Lung (tissue), 12 donors: ENCODE data around the gene CDK5RAP3. TPM values are rescaled to one million over a fixed set of nuclear protein-coding genes. Genes with fewer than 3 reads are reported as not detected.

Source experiments
- ATAC-seq: fragments of 200-7000 bp; cut with Tn5 transposase; one replicate; pipeline ENCODE4 v1.9.1; 2020; ENCODE audit warnings: moderate number of reproducible peaks; ENCODE audit not compliant: insufficient read depth, low FRiP score
- DNase-seq, 3 donors: peaks; one replicate each; pipeline ENCODE4 v3.0.0-alpha.2; 2013 to 2017
- H3K27ac ChIP-seq, 2 donors: one replicate each; pipeline ENCODE4 v1.5.1; 2013; ENCODE audit warnings: mild to moderate bottlenecking in 2 of 2, moderate library complexity in 2 of 2, control low read depth in 1 of 2, inconsistent platforms in 1 of 2, low read depth in 1 of 2, low read length in 1 of 2
- H3K27me3 ChIP-seq, 3 donors: one replicate each; pipeline ENCODE4 v1.5.1; 2013; ENCODE audit warnings: low read length in 2 of 3; ENCODE audit not compliant: control insufficient read depth in 3 of 3, insufficient read depth in 3 of 3
- H3K36me3 ChIP-seq, 4 donors: one replicate each; pipeline ENCODE4 v1.5.1; 2013; ENCODE audit warnings: low read length in 4 of 4, mild to moderate bottlenecking in 1 of 4, moderate library complexity in 1 of 4; ENCODE audit not compliant: control insufficient read depth in 4 of 4, insufficient read depth in 4 of 4
- H3K4me1 ChIP-seq, 5 donors: one replicate each; pipeline ENCODE4 v1.5.1; 2013; ENCODE audit warnings: low read length in 5 of 5, mild to moderate bottlenecking in 2 of 5, moderate library complexity in 1 of 5; ENCODE audit not compliant: control insufficient read depth in 5 of 5, insufficient read depth in 5 of 5
- H3K4me3 ChIP-seq: one replicate; pipeline ENCODE4 v1.5.1; 2013; ENCODE audit warnings: mild to moderate bottlenecking, control low read depth, moderate library complexity
- H3K9ac ChIP-seq, 2 donors: one replicate each; pipeline ENCODE4 v1.5.1; 2013; ENCODE audit warnings: low read length in 2 of 2, control low read depth in 1 of 2; ENCODE audit not compliant: insufficient read depth in 1 of 2
- H3K9me3 ChIP-seq, 4 donors: one replicate each; pipeline ENCODE4 v1.5.1; 2013; ENCODE audit warnings: low read length in 3 of 4, mild to moderate bottlenecking in 1 of 4, moderate library complexity in 1 of 4; ENCODE audit not compliant: control insufficient read depth in 4 of 4, insufficient read depth in 3 of 4
- CTCF ChIP-seq: IDR thresholded peaks from 2 replicates; pipeline ENCODE4 v1.5.1; 2012; ENCODE audit warnings: mild to moderate bottlenecking; ENCODE audit errors: control extremely low read depth, extremely low read depth
- WGBS, 2 donors: extraction: QIAGEN DNeasy Blood & Tissue Kit; methylation state at CpG; one replicate each; pipeline ENCODE4 v1.1.7; 2013; 5-methylcytosine and 5-hydroxymethylcytosine counted together
- polyA plus RNA-seq, 2 donors: library from polyadenylated mRNA; stranded (reverse); fragments of 200-250 nt; gene quantifications; one replicate each; pipeline ENCODE4 v1.2.1, GENCODE V29; 2013
- total RNA-seq, 2 donors: library from RNA; depleted of rRNA in 1 of 2; stranded (reverse); fragments of >200 nt in 1 of 2; gene quantifications; one replicate each; pipeline ENCODE4 v1.2.1, GENCODE V29; 2014 to 2021
- donor health status: control.
- donor health status: control.
- donor health status: Bipolar disorder and iron deficiency.
- donor health status: healthy.
- donor health status: DM: yes; HTN: yes; CAD: no.

Gene CDK5RAP3
- total and polyA plus RNA-seq, 4 donors, result 129 to 212 (median 153) TPM

GRCh38 chr17:47945529-47946508 is 25.1 kb upstream of the CDK5RAP3 start:
- Histone ChIP-seq H3K9ac (no peak overlapping the region), H3K4me3 (no peak overlapping the region), H3K4me1 (peaks cover 3 to 24% (median 13%) of the 10 kb centered on the region in 5 donors), H3K9me3 (no peaks in the 10 kb centered on the region), H3K27ac (peak overlapping the region in 1 of 2 donors; percentile 43), H3K27me3 (no peaks in the 10 kb centered on the region), H3K36me3 (peaks cover 0 to 13% (median 0%) of the 10 kb centered on the region in 4 donors)
- DNase-seq (no peak), ATAC-seq (no peak)
- 85 to 91% methylated on average over 10 of the region's 10 CpGs for WGBS, 2 donors
- TF ChIP-seq CTCF, result no peak

GRCh38 chr17:47946516-47946915 is 24.4 kb upstream of the CDK5RAP3 start:
- Histone ChIP-seq H3K9me3 (no peaks in the 10 kb centered on the region), H3K36me3 (peaks cover 0 to 13% (median 0%) of the 10 kb centered on the region in 4 donors), H3K27me3 (no peaks in the 10 kb centered on the region), H3K27ac (peak overlapping the region in 1 of 2 donors; percentile 13), H3K4me1 (peaks cover 3 to 24% (median 10%) of the 10 kb centered on the region in 5 donors), H3K9ac (no peak overlapping the region), H3K4me3 (no peak overlapping the region)
- ATAC-seq, result no peak
- DNase-seq, result no peak
- 91 to 93% methylated on average over 6 of the region's 6 CpGs for WGBS, 2 donors
- no peak for TF ChIP-seq CTCF

GRCh38 chr17:47946929-47947397 is 23.9 kb upstream of the CDK5RAP3 start:
- Histone ChIP-seq H3K36me3 (peaks cover 0 to 13% (median 0%) of the 10 kb centered on the region in 4 donors), H3K9ac (no peak overlapping the region), H3K27me3 (no peaks in the 10 kb centered on the region), H3K27ac (no peak overlapping the region), H3K4me1 (peaks cover 3 to 22% (median 10%) of the 10 kb centered on the region in 5 donors), H3K9me3 (no peaks in the 10 kb centered on the region), H3K4me3 (no peak overlapping the region)
- peak; percentile 40 to 63 (median 53) for DNase-seq
- WGBS, 2 donors, result 16 to 18% methylated on average over 2 of the region's 2 CpGs
- peak; percentile 48 for TF ChIP-seq CTCF
- ATAC-seq, result peak; percentile 78
